Small intestine (tissue), 7 donors: ENCODE results near the gene PSMG3. TPM values are rescaled to one million over a fixed set of nuclear protein-coding genes. Genes with fewer than 3 reads are reported as not detected.
"Not testable (repeated sequence)": the region's sequence is repeated elsewhere in the genome, so short reads cannot be mapped to it uniquely, and the experiment has no call there.

ENCODE experiments used
- DNase-seq, 2 donors: peaks; one replicate each; pipeline versions ENCODE4 v3.0.0 to v3.0.0-alpha.2; 2013
- FAIRE-seq: peaks from 2 replicates; lab custom pipeline; 2012; peaks lifted over from hg19 to GRCh38; lab: Jason Lieb, UNC
- H3K27ac ChIP-seq, 3 donors: one replicate each; pipeline ENCODE4 v1.5.1; 2013; ENCODE audit warnings: low read length in 2 of 3, mild to moderate bottlenecking in 2 of 3, control low read depth in 1 of 3, inconsistent platforms in 1 of 3, low read depth in 1 of 3, moderate library complexity in 1 of 3
- H3K27me3 ChIP-seq, 3 donors: one replicate each; pipeline ENCODE4 v1.6.1; 2013; ENCODE audit warnings: low read length in 3 of 3, inconsistent platforms in 1 of 3; ENCODE audit not compliant: control insufficient read depth in 3 of 3, insufficient read depth in 3 of 3
- H3K36me3 ChIP-seq, 3 donors: one replicate each; pipeline ENCODE4 v1.6.1; 2013; ENCODE audit warnings: low read length in 3 of 3, inconsistent platforms in 1 of 3, low read depth in 1 of 3, mild to moderate bottlenecking in 1 of 3, moderate library complexity in 1 of 3; ENCODE audit not compliant: control insufficient read depth in 3 of 3, insufficient read depth in 2 of 3
- H3K4me1 ChIP-seq, 3 donors: one replicate each; pipeline ENCODE4 v1.6.1; 2013; ENCODE audit warnings: low read length in 2 of 3, inconsistent platforms in 1 of 3, low read depth in 1 of 3, mild to moderate bottlenecking in 1 of 3, moderate library complexity in 1 of 3; ENCODE audit not compliant: control insufficient read depth in 3 of 3, insufficient read depth in 2 of 3
- H3K4me3 ChIP-seq, 3 donors: one replicate each; pipeline ENCODE4 v1.5.1; 2013; ENCODE audit warnings: low read length in 3 of 3, control low read depth in 1 of 3, inconsistent platforms in 1 of 3, low read depth in 1 of 3, mild to moderate bottlenecking in 1 of 3, moderate library complexity in 1 of 3
- H3K9me3 ChIP-seq, 2 donors: one replicate each; pipeline ENCODE4 v1.6.1; 2013; ENCODE audit warnings: low read depth in 1 of 2, low read length in 1 of 2; ENCODE audit not compliant: control insufficient read depth in 2 of 2, insufficient read depth in 1 of 2
- WGBS, 3 donors: extraction: QIAGEN DNeasy Blood & Tissue Kit; methylation state at CpG; one replicate each; pipeline ENCODE4 v1.1.7; 2013; 5-methylcytosine and 5-hydroxymethylcytosine counted together
- polyA plus RNA-seq, 4 donors: library from polyadenylated mRNA; stranded (reverse) in 3 of 4; unstranded in 1 of 4; fragments of 200-250 nt in 3 of 4; fragments of 120-200 nt in 1 of 4; gene quantifications; one replicate each; pipeline versions ENCODE4 v1.2.1 to v1.2.3, GENCODE V29; 2013
- donor health status: healthy with polysubstance abuse.
- donor health status: control.
- donor health status: control.
- donor health status: Bipolar disorder and iron deficiency.
- donor health status: healthy.

Gene PSMG3
- polyA plus RNA-seq, 4 donors: 28.7 to 73.1 (median 69.8) TPM

GRCh38 chr7:1588978-1589377 is 19.1 kb upstream of the PSMG3 start:
- no peak for DNase-seq
- H3K4me3 ChIP-seq: no peak overlapping the region
- FAIRE-seq: no peak
- H3K4me1 ChIP-seq: no peaks in the 10 kb centered on the region
- no peaks in the 10 kb centered on the region for H3K36me3 ChIP-seq
- no peak overlapping the region for H3K27ac ChIP-seq
- WGBS, 3 donors: 93 to 95% (median 95%) methylated on average over 1 of the region's 1 CpG
- peaks cover 0 to 9% of the 10 kb centered on the region in 2 donors for H3K9me3 ChIP-seq
- H3K27me3 ChIP-seq: peaks cover 0 to 18% (median 18%) of the 10 kb centered on the region in 3 donors

- Histone ChIP-seq H3K27ac (no peak overlapping the region), H3K4me1 (no peaks in the 10 kb centered on the region), H3K4me3 (no peak overlapping the region), H3K9me3 (peaks cover 0 to 9% of the 10 kb centered on the region in 2 donors), H3K36me3 (no peaks in the 10 kb centered on the region), H3K27me3 (peaks cover 0 to 15% (median 14%) of the 10 kb centered on the region in 3 donors)
- 76 to 87% (median 80%) methylated on average over 12 of the region's 12 CpGs for whole genome bisulfite sequencing, 3 donors
- DNase-seq (no peak), FAIRE-seq (no peak)
These were observed 17.9 kb upstream of the PSMG3 start for GRCh38 chr7:1587738-1588137.

GRCh38 chr7:1586827-1587705 is 17.2 kb upstream of the PSMG3 start:
- Histone ChIP-seq H3K4me1 (no peaks in the 10 kb centered on the region), H3K4me3 (no peak overlapping the region), H3K36me3 (no peaks in the 10 kb centered on the region), H3K27me3 (peaks cover 0 to 13% (median 9%) of the 10 kb centered on the region in 3 donors), H3K9me3 (peaks cover 0 to 9% of the 10 kb centered on the region in 2 donors), H3K27ac (no peak overlapping the region)
- DNase-seq: no peak
- 45 to 69% (median 47%) methylated on average over 34 to 42 of the region's 42 CpGs for WGBS, 3 donors
- no peak for FAIRE-seq

GRCh38 chr7:1586126-1586826 is 16.4 kb upstream of the PSMG3 start:
- no peaks in the 10 kb centered on the region for H3K36me3 ChIP-seq
- 75 to 86% (median 75%) methylated on average over 30 to 34 of the region's 34 CpGs for WGBS, 3 donors
- DNase-seq (no peak), FAIRE-seq (no peak)
- H3K27me3 ChIP-seq: peaks cover 0 to 9% (median 1%) of the 10 kb centered on the region in 3 donors
- no peak overlapping the region for H3K4me3 ChIP-seq
- H3K27ac ChIP-seq: no peak overlapping the region
- peaks cover 0 to 9% of the 10 kb centered on the region in 2 donors for H3K9me3 ChIP-seq
- no peaks in the 10 kb centered on the region for H3K4me1 ChIP-seq

- Histone ChIP-seq H3K4me3 (no peak overlapping the region), H3K4me1 (no peaks in the 10 kb centered on the region), H3K9me3 (peaks cover 0 to 9% of the 10 kb centered on the region in 2 donors), H3K27me3 (peaks cover 0 to 4% (median 0%) of the 10 kb centered on the region in 3 donors), H3K36me3 (no peaks in the 10 kb centered on the region), H3K27ac (no peak overlapping the region)
- WGBS, 3 donors: 85 to 87% (median 86%) methylated on average over 37 of the region's 37 CpGs
- DNase-seq: no peak
- FAIRE-seq: no peak
These were observed 15.5 kb upstream of the PSMG3 start for GRCh38 chr7:1585142-1585981.

GRCh38 chr7:1584700-1585099 is 14.9 kb upstream of the PSMG3 start:
- H3K27ac ChIP-seq: no peak overlapping the region
- DNase-seq (no peak), FAIRE-seq (no peak)
- H3K4me3 ChIP-seq: no peak overlapping the region
- H3K9me3 ChIP-seq: peaks cover 0 to 9% of the 10 kb centered on the region in 2 donors
- peaks cover 0 to 4% (median 0%) of the 10 kb centered on the region in 3 donors for H3K27me3 ChIP-seq
- no peaks in the 10 kb centered on the region for H3K36me3 ChIP-seq
- no peaks in the 10 kb centered on the region for H3K4me1 ChIP-seq
- 88 to 89% (median 88%) methylated on average over 18 of the region's 18 CpGs for WGBS, 3 donors

- not testable (repeated sequence) for H3K27me3 ChIP-seq, H3K4me1 ChIP-seq, H3K36me3 ChIP-seq, H3K27ac ChIP-seq, FAIRE-seq, H3K9me3 ChIP-seq, H3K4me3 ChIP-seq, DNase-seq
- 80 to 83% (median 80%) methylated on average over 17 to 19 of the region's 19 CpGs for WGBS, 3 donors
These were observed 13.6 kb upstream of the PSMG3 start for GRCh38 chr7:1583241-1583930.
